DMS53 treated with DMSO at 0.1 percent for 48 hours (cell line): ENCODE data around the gene DDX31.
"Not testable (repeated sequence)": the region's sequence is repeated elsewhere in the genome, so short reads cannot be mapped to it uniquely, and the experiment has no call there.

Source experiments
- DNase-seq: peaks from one replicate; lab custom pipeline; 2025; ENCODE audit not compliant: unreplicated experiment; lab: John Stamatoyannopoulos, UW

The DDX31 gene

DNA sequence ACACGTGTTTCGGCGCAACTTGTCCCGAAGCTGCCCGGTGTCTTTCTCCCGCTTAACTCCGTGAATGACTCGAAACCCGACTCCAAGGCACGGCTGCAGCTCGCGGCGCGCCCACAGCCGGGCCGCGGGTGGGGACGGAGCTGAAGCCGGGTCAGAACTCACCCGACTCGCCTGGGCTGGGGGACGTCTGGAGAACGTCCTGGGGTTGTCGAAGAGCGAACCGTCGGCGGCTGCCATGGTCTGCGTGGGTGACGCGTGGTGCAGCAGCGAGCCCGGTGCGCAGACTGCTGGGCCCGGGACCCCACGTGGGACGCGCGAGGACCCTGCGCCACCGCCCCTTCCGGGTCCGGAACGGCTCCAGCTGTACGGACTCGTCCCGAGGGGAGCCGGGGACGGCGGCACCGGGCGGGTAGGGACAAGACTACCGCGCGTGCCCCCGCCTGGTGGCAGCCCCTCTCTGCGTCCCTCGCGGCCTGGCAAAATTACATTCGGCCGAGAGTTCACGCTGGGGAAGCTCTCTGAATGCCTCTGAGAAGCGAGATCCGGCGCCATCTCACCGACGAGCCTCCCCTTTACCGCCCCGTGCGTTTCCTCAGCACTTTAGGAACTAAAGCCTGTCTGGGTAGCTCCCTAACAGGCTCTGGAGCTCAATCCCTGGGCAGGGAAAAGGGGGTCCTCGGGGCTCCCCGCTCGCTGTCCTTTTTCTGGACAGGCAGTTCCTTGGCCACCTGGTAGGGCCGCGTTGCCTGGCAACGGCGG is at the start of gene DDX31:
Gene DDX31 (minus strand): TSS at position 286 of the 759 bp plus-strand sequence. CDS start 49 bp downstream, at position 237.
- peak; percentile 61 for DNase-seq

DNA sequence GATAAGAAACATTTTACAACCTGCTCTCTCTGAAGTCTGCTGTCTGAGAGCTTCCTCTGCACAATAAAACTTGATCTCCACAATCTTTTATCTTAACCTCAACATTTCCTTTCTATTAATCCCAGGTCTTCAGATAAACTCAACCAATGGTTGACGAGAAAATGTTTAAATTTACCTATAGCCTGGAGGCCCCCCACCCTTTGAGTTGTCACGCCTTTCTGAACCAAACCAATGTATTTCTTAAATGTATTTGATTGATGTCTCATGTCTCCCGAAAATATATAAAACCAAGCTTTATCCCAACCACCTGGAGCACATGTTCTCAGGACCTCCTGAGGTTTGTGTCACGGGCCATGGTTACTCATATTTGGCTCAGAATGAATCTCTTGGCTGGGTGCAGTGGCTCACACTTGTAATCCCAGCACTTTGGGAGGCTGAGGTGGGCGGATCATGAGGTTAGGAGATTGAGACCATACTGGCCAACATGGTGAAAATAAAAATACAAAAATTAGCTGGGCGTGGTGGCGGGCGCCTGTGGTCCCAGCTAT is 48.7 kb upstream of the DDX31 start:
- not testable (repeated sequence) for DNase-seq

DNA sequence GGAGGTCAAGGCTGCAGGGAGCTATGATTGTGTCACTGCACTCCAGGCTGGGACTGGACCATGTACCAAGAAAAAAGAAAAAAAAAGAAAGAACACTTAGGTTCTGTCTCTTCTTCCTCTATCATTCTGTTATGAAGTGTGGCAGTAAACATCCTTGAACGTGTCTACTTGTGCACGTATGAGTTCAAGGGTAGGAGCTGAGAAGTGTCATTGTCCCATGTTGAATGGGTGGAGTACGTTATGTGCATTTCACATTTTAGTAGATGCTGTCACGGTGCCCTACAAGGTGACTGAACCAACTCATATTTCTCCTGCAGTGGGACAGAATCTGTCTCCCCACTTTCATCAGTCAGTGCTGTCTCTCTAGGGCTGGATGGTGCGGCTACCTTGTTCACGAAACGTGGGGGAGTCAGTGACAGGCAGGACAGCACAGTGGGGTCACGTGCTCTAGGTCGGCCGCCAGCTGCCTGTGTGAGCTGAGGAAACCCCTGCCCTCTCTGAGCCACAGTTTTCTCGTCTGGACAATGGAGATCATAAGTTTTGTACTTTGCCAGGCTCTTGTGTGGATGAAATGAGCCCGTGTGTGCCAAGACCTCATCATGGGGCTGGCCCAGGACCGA is 47.7 kb upstream of the DDX31 start:
- no peak for DNase-seq

GRCh38 chr9:132716007-132716406 is 46.2 kb upstream of the DDX31 start:
- no peak for DNase-seq

DNA sequence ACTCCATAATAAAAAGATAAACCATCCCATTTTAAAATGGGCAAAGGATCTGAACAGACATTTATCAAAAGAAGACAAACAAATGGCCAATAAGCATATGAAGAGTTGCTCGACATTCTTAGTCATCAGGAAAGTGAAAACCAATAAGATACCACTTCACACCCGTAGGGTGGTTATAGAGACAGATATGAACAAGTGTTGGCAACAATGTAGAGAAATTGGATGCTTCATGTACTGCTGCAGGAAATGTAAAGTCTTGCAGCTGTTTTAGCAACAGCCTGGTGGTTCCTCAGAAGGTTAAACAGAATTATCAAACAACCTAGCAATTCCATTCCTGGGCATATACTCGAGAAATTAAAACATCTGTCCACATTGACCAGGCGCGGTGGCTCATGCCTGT is 43.0 kb upstream of the DDX31 start:
- DNase-seq = no peak

GRCh38 chr9:132711846-132712245 is 42.1 kb upstream of the DDX31 start:
- no peak for DNase-seq

DNA sequence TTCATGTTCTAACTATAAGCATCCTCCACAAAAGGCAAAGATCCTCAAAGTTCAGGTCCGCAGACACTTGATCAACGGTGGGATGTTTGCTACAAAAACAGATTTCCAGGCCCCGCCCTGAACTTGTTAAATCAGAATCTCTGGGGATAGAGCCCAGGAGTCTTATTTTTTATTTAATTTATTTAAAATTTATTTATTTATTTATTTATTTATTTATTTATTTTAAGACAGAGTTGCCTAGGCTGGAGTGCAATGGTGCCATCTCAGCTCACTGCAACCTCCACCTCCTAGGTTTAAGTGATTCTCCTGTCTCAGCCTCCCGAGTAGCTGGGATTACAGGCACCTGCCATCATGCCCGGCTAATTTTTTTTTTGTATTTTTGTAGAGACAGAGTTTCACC is 41.4 kb upstream of the DDX31 start:
- not testable (repeated sequence) for DNase-seq

GRCh38 chr9:132710333-132710732 is 40.5 kb upstream of the DDX31 start:
- no peak for DNase-seq

DNA sequence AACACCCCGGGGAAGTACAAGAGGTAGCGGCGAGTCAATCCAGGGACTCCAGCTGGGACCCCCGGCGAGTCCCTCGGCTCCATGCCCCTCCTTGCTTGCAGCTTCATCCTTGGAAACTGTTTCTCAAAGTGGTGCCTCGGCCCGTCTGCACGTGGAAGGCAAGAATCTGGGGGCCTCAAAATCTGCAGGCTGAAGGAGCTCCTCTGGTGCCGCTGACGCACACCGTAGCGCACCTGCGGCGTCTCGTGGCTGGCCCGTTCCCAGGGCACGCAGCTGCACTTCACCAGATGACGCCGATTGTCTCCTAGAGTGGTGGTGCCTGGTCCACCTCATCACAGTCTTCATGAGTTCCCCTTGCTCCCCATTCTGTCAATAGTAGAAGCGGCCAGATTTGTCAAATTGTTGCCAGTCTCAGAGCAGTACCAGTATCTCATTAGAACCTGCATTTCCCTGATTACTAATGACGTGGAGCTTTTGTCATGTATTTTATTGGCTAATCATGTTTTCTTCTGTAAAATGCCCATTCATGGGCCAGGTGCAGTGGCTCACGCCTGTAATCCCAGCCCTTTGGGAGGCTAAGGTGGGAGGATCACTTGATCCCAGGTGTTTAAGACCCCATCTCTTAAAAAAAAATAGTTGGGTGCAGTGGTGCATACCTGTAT is 39.1 kb upstream of the DDX31 start:
- no peak for DNase-seq

DNA sequence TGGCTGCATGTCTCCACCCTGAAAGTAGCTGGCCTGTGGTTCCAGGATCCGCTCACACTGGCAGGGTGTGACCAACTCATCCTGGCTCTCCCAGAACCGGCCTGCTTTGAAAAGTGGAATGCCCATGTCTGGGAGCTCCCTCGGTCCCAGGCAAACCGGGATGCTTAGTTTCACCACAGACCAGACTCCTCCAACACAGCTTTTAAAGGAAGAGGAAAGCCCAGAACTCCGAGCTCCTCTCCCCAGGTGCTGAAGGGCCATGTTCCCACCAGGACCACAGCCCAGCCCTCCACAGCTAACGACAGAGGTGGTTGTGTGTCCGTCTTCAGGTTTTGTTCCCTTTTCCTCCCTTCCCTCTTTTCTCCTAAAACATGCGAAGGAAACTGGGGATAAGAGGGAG is 38.5 kb upstream of the DDX31 start:
- no peak for DNase-seq

- no peak for DNase-seq
Measured at GRCh38 chr9:132703336-132703735, 33.6 kb upstream of the DDX31 start.

DNA sequence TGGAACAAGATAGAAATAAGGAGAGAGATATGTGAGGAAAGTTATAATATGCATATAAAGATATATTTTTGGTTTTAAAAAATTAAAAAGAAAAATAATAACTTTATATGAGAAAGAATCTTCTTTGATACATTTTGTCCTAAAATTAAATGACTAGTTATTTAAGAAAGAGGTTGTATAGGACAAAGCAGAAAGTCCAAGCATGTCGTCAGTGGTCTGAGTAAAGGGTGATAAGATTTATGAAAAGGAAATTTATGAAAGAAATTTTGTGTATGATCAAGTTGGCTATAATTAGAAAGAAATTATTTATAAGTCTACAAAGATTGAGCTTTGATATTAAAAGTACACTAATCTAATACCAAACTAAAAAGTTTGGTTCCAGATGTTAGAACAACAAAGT is 32.5 kb upstream of the DDX31 start:
- no peak for DNase-seq

DNA sequence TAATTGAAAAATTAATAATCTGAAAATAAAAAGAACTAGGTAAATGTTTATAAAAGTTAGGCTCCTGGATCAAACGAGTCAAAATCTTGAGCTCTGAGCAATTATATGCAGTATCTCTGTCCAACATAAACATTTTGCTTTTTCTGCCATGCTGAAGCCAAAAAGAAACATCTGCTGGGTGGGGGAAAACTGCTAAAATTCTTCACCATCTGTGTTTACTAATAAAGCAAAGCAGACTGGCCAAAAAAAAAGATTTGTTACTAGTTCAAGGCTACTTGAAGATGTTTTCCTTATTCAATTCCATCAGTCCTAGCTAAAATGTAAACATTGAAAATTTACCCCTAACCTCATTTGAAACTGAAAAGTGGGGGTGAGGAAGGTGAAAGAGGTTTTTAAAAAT is 30.2 kb upstream of the DDX31 start:
- no peak for DNase-seq

GRCh38 chr9:132698989-132699388 is 29.2 kb upstream of the DDX31 start:
- no peak for DNase-seq

GRCh38 chr9:132697230-132697629 is 27.4 kb upstream of the DDX31 start:
- DNase-seq = no peak

GRCh38 chr9:132694144-132694543 is 24.4 kb upstream of the DDX31 start:
- DNase-seq = peak; percentile 5

DNA sequence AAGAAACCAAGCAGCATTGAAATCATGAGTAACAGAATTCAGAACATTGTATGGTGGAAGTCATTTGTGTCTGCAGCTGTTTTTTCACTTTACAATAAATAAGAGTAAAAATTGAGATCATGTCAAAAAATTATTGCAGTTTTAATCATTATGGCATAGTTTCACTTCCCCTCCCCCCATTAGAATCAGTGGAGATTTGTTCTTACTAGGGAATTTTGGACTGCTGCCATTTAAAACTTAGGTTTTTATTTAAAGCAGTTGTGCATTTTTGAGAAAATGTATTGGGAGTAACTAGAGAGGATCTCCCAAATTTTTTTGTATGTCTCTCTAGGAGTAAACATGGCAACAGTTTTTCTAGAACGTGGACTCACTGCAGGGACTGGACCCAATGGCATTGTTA is 20.9 kb upstream of the DDX31 start:
- no peak for DNase-seq

GRCh38 chr9:132683873-132684272 is 14.1 kb upstream of the DDX31 start:
- DNase-seq = no peak

- no peak for DNase-seq
Measured at GRCh38 chr9:132681561-132681960, 11.8 kb upstream of the DDX31 start.

DNA sequence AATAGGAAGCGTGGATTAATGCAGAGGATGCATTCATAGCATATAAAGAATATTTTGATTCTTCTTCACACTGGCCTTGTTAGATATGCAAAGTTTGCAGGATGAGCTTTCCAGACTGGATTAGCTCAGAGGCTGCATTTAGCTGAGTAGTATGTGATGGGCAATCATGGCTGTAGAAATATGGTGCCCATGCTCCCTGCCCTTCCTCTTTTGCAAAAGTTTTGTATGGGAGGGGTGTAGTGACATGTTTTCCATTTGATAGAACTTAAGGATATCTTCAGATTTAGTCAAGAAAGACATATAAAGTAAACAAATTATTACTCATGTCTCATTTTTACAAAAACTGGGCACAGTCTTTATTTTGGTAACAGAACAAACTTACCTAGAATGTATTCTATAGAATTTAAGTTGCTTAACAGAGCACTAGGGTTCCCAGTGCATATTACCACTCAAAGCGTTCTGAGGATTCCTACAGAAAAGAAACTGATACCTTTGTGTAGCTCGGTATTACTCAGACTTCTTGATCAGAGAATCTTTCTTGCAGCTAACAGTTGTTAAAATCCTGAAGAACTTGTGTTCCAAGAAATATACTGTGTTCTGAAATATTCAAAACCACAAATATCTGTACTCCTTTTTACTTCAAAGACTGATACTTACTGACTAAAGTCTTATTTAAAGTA is 10.3 kb upstream of the DDX31 start:
- no peak for DNase-seq

GRCh38 chr9:132677976-132678375 is 8.2 kb upstream of the DDX31 start:
- DNase-seq = no peak
